Measurements from ENCODE around the gene SLC46A2. TPM values are rescaled to one million over a fixed set of nuclear protein-coding genes. Genes with fewer than 3 reads are reported as not detected.

Gene SLC46A2
- total RNA-seq, 1 experiment from 2014 or later = not detected

GRCh38 chr9:112856843-112857242, 33.8 kb downstream of the SLC46A2 start:
- no peak for DNase-seq (ENCODE audit: low read depth, low spot score)
- Histone ChIP-seq H4K20me1 (ENCODE audit: insufficient read depth) (no peaks in the 10 kb centered on the region), H3K9me3 (ENCODE audit: control insufficient read depth in 1 of 2, insufficient read depth in 1 of 2, low read depth in 1 of 2, low read length in 2 of 2) (no peaks in the 10 kb centered on the region), H3K79me2 (ENCODE audit: insufficient read depth, low read length) (no peaks in the 10 kb centered on the region), H3K27me3 (ENCODE audit: insufficient read depth, low read length) (no peaks in the 10 kb centered on the region), H2AFZ (ENCODE audit: low read depth, low read length, poor library complexity, severe bottlenecking) (no peak overlapping the region), H3K9me2 (ENCODE audit: insufficient read depth) (no peaks in the 10 kb centered on the region), H3K27ac (ENCODE audit: low read depth, low read length) (no peak overlapping the region), H3K4me3 (replicated peaks in 1 of 2; ENCODE audit: low read depth in 1 of 2, low read length in 2 of 2) (no peak overlapping the region), H3K36me3 (ENCODE audit: control insufficient read depth in 1 of 2, insufficient read depth in 2 of 2, low read length in 2 of 2) (no peaks in the 10 kb centered on the region), H3K9ac (ENCODE audit: low read length) (no peak overlapping the region), H3K4me1 (ENCODE audit: control insufficient read depth in 1 of 2, insufficient read depth in 2 of 2, low read length in 2 of 2) (no peaks in the 10 kb centered on the region), H3K4me2 (ENCODE audit: low read length) (no peak overlapping the region)
- ChIA-PET CTCF (no interaction called here), RAD21 (ENCODE audit: low non-redundant PET in 1 of 2, low total read pairs in 2 of 2, uncharacterized antibody in 2 of 2, unreplicated experiment in 2 of 2) (no interaction called here), POLR2A (no interaction called here)
- no TSS peak for BruUV-seq (replicated peaks)
- intact Hi-C loops (cut with micrococcal nuclease) = no loop called here
- TF ChIP-seq YY1 (IDR thresholded peaks at IDR 0.05; ENCODE audit: extremely low read depth, insufficient replicate concordance, low read depth, low read length) = no peak
- no peak for TF ChIP-seq SP1 (IDR thresholded peaks at IDR 0.05; ENCODE audit: low read depth)
- TF ChIP-seq TCF7L2 (IDR thresholded peaks at IDR 0.05; ENCODE audit: borderline replicate concordance, extremely low read depth, insufficient read depth, insufficient read length) = no peak
- TF ChIP-seq, protein P1, sequence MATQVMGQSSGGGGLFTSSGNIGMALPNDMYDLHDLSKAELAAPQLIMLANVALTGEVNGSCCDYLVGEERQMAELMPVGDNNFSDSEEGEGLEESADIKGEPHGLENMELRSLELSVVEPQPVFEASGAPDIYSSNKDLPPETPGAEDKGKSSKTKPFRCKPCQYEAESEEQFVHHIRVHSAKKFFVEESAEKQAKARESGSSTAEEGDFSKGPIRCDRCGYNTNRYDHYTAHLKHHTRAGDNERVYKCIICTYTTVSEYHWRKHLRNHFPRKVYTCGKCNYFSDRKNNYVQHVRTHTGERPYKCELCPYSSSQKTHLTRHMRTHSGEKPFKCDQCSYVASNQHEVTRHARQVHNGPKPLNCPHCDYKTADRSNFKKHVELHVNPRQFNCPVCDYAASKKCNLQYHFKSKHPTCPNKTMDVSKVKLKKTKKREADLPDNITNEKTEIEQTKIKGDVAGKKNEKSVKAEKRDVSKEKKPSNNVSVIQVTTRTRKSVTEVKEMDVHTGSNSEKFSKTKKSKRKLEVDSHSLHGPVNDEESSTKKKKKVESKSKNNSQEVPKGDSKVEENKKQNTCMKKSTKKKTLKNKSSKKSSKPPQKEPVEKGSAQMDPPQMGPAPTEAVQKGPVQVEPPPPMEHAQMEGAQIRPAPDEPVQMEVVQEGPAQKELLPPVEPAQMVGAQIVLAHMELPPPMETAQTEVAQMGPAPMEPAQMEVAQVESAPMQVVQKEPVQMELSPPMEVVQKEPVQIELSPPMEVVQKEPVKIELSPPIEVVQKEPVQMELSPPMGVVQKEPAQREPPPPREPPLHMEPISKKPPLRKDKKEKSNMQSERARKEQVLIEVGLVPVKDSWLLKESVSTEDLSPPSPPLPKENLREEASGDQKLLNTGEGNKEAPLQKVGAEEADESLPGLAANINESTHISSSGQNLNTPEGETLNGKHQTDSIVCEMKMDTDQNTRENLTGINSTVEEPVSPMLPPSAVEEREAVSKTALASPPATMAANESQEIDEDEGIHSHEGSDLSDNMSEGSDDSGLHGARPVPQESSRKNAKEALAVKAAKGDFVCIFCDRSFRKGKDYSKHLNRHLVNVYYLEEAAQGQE (IDR thresholded peaks at IDR 0.05; ENCODE audit: low read depth) = no peak
- TF ChIP-seq EGR1 (IDR thresholded peaks at IDR 0.05; ENCODE audit: low read depth) = no peak
- no peak for TF ChIP-seq FOSL1 (IDR thresholded peaks at IDR 0.05; ENCODE audit: low read depth)
- no peak for TF ChIP-seq ZNF274 (IDR thresholded peaks at IDR 0.05; ENCODE audit: low read depth, low read length)
- TF ChIP-seq SIN3A (IDR thresholded peaks at IDR 0.05; ENCODE audit: low read depth) = no peak
- no peak for TF ChIP-seq CTCF (IDR thresholded peaks at IDR 0.05 in 2 of 3, conservative IDR thresholded peaks at IDR 0.05 in 1 of 3; ENCODE audit: borderline replicate concordance in 1 of 3, insufficient read depth in 1 of 3, low read depth in 2 of 3, low read length in 2 of 3)
- no peak for ATAC-seq

All from HCT116 (cell line).